H9 (cell line): ENCODE results near the gene ARHGAP26. TPM values are rescaled to one million over a fixed set of nuclear protein-coding genes. Genes with fewer than 3 reads are reported as not detected.

Source experiments
- DNase-seq: peaks from one replicate; pipeline ENCODE4 v3.0.0-alpha.2; 2017
- H2AFZ ChIP-seq: one replicate; pipeline ENCODE4 v1.6.1; 2013; ENCODE audit warnings: mild to moderate bottlenecking, low read length, control low read depth, moderate library complexity
- H2AK5ac ChIP-seq: 2 replicates; pipeline ENCODE4 v1.6.1; 2013; ENCODE audit warnings: low read length, control low read depth, mixed read lengths; ENCODE audit not compliant: insufficient read length
- H2BK120ac ChIP-seq: one replicate; pipeline ENCODE4 v1.6.1; 2013; ENCODE audit warnings: low read depth, mild to moderate bottlenecking, low read length, control low read depth, inconsistent platforms; ENCODE audit not compliant: poor library complexity, severe bottlenecking
- H2BK12ac ChIP-seq: 2 replicates; pipeline ENCODE4 v1.6.1; 2013; ENCODE audit warnings: low read length, control low read depth, mixed read lengths, low read depth; ENCODE audit not compliant: insufficient read length
- H2BK15ac ChIP-seq: 2 replicates; pipeline ENCODE4 v1.6.1; 2013; ENCODE audit warnings: low read depth, low read length, control low read depth
- H2BK20ac ChIP-seq: one replicate; pipeline ENCODE4 v1.6.1; 2013; ENCODE audit warnings: low read depth, mild to moderate bottlenecking, low read length, control low read depth, inconsistent platforms; ENCODE audit not compliant: poor library complexity, severe bottlenecking
- H2BK5ac ChIP-seq: 2 replicates; pipeline ENCODE4 v1.6.1; 2013; ENCODE audit warnings: low read length, control low read depth, mixed read lengths; ENCODE audit not compliant: insufficient read length
- H3K14ac ChIP-seq: 2 replicates; pipeline ENCODE4 v1.6.1; 2013; ENCODE audit warnings: low read length, control low read depth; ENCODE audit not compliant: insufficient read depth
- H3K18ac ChIP-seq: 2 replicates; pipeline ENCODE4 v1.6.1; 2013; ENCODE audit warnings: low read depth, mild to moderate bottlenecking, mixed read lengths, low read length, control low read depth; ENCODE audit not compliant: insufficient read length
- H3K23ac ChIP-seq: 2 replicates; pipeline ENCODE4 v1.6.1; 2013; ENCODE audit warnings: low read length, control low read depth, mixed read lengths, low read depth; ENCODE audit not compliant: insufficient read length
- H3K23me2 ChIP-seq: 2 replicates; pipeline ENCODE4 v1.6.1; 2013; ENCODE audit warnings: low read depth, mild to moderate bottlenecking, mixed read lengths, low read length, control low read depth; ENCODE audit not compliant: insufficient read length, poor library complexity, severe bottlenecking
- H3K27ac ChIP-seq: 2 replicates; pipeline ENCODE4 v1.5.1; 2013; ENCODE audit warnings: low read length, control low read depth, mixed read lengths, low read depth; ENCODE audit not compliant: insufficient read length
- H3K27me3 ChIP-seq: 2 replicates; pipeline ENCODE4 v1.6.1; 2013; ENCODE audit warnings: low read length, control low read depth, inconsistent platforms; ENCODE audit not compliant: insufficient read depth
- H3K4ac ChIP-seq: 2 replicates; pipeline ENCODE4 v1.6.1; 2013; ENCODE audit warnings: low read depth, mild to moderate bottlenecking, control low read depth, inconsistent platforms, low read length, moderate library complexity
- H3K4me1 ChIP-seq: 2 replicates; pipeline ENCODE4 v1.6.1; 2013; ENCODE audit warnings: low read length, control low read depth, inconsistent platforms; ENCODE audit not compliant: insufficient read depth
- H3K4me2 ChIP-seq: 2 replicates; pipeline ENCODE4 v1.6.1; 2013; ENCODE audit warnings: low read length, control low read depth, mixed read lengths; ENCODE audit not compliant: insufficient read length, insufficient read depth
- H3K56ac ChIP-seq: 2 replicates; pipeline ENCODE4 v1.6.1; 2013; ENCODE audit warnings: low read depth, mild to moderate bottlenecking, mixed read lengths, low read length, control low read depth; ENCODE audit not compliant: insufficient read length
- H3K79me1 ChIP-seq: 2 replicates; pipeline ENCODE4 v1.6.1; 2013; ENCODE audit warnings: low read depth, mild to moderate bottlenecking, moderate library complexity, low read length, control low read depth, inconsistent platforms; ENCODE audit not compliant: insufficient read depth, poor library complexity, severe bottlenecking
- H3K79me2 ChIP-seq: 2 replicates; pipeline ENCODE4 v1.6.1; 2013; ENCODE audit warnings: low read length, control low read depth, inconsistent platforms; ENCODE audit not compliant: insufficient read depth
- H3K9ac ChIP-seq: 2 replicates; pipeline ENCODE4 v1.6.1; 2013; ENCODE audit warnings: low read length, control low read depth, mixed read lengths; ENCODE audit not compliant: insufficient read length; ENCODE audit errors: extremely low read depth
- H3K9me3 ChIP-seq: one replicate; pipeline ENCODE4 v1.6.1; 2013; ENCODE audit warnings: low read depth, low read length, inconsistent platforms; ENCODE audit not compliant: control insufficient read depth
- H3T11ph ChIP-seq: one replicate; pipeline ENCODE4 v1.6.1; 2013; ENCODE audit warnings: mild to moderate bottlenecking, low read length, control low read depth, inconsistent platforms
- H4K20me1 ChIP-seq: one replicate; pipeline ENCODE4 v1.6.1; 2013; ENCODE audit not compliant: control insufficient read depth, insufficient read length, insufficient read depth
- H4K5ac ChIP-seq: 2 replicates; pipeline ENCODE4 v1.6.1; 2013; ENCODE audit warnings: low read depth, mild to moderate bottlenecking, mixed read lengths, low read length, control low read depth; ENCODE audit not compliant: insufficient read length
- H4K8ac ChIP-seq: replicated peaks from 2 replicates; pipeline ENCODE4 v1.6.1; 2013; ENCODE audit warnings: low read length, control low read depth, mixed read lengths, low read depth; ENCODE audit not compliant: insufficient read length
- H4K91ac ChIP-seq: 2 replicates; pipeline ENCODE4 v1.6.1; 2013; ENCODE audit warnings: low read depth, mild to moderate bottlenecking, moderate library complexity, mixed read lengths, low read length, control low read depth; ENCODE audit not compliant: insufficient read length
- H3K27ac Mint-ChIP-seq, 3 experiments: 2 replicates in 2 of 3; 3 replicates in 1 of 3; pipeline ENCODE4 v1.8.0; 2020 to 2021; ENCODE audit warnings: mixed read lengths in 3 of 3, mild to moderate bottlenecking in 1 of 3, moderate library complexity in 1 of 3
- H3K27me3 Mint-ChIP-seq: 2 replicates; pipeline ENCODE4 v1.8.0; 2021; ENCODE audit warnings: low read depth, mild to moderate bottlenecking, moderate library complexity, mixed read lengths
- H3K36me3 Mint-ChIP-seq, 3 experiments: 2 replicates in 2 of 3; 3 replicates in 1 of 3; pipeline ENCODE4 v1.8.0; 2020 to 2021; ENCODE audit warnings: low read depth in 3 of 3, mixed read lengths in 3 of 3; ENCODE audit not compliant: insufficient read depth in 1 of 3
- H3K4me1 Mint-ChIP-seq, 2 experiments: 2 replicates each; pipeline ENCODE4 v1.8.0; 2020; ENCODE audit warnings: mixed read lengths in 2 of 2
- H3K4me3 Mint-ChIP-seq, 2 experiments: 2 replicates in 1 of 2; 3 replicates in 1 of 2; pipeline ENCODE4 v1.8.0; 2020 to 2021; ENCODE audit warnings: mild to moderate bottlenecking in 2 of 2, mixed read lengths in 2 of 2, moderate library complexity in 1 of 2
- H3K9me3 Mint-ChIP-seq, 2 experiments: 2 replicates in 1 of 2; 3 replicates in 1 of 2; pipeline ENCODE4 v1.8.0; 2020; ENCODE audit warnings: mild to moderate bottlenecking in 2 of 2, mixed read lengths in 2 of 2, moderate library complexity in 1 of 2
- WGBS: extraction: QIAGEN DNeasy Blood & Tissue Kit; methylation state at CpG from one replicate; pipeline ENCODE4 v1.1.7; 2013; ENCODE audit warnings: missing lambda C conversion rate, low lambda C conversion rate, mixed read lengths; ENCODE audit not compliant: insufficient read length; ENCODE audit errors: extremely low coverage; 5-methylcytosine and 5-hydroxymethylcytosine counted together
- total RNA-seq: library from RNA; stranded (reverse); gene quantifications from 2 replicates; pipeline ENCODE4 v1.2.1, GENCODE V29; 2021
- TF ChIP-seq, protein P1 (sequence below): fragments of 200-600 bp; sonication (generic); conservative IDR thresholded peaks from 3 replicates; pipeline ENCODE4 v1.8.0; 2021; ENCODE audit warnings: antibody characterized with exemption, mild to moderate bottlenecking

Gene ARHGAP26
- total RNA-seq, 1 experiment from 2014 or later: 13.8 TPM

DNA sequence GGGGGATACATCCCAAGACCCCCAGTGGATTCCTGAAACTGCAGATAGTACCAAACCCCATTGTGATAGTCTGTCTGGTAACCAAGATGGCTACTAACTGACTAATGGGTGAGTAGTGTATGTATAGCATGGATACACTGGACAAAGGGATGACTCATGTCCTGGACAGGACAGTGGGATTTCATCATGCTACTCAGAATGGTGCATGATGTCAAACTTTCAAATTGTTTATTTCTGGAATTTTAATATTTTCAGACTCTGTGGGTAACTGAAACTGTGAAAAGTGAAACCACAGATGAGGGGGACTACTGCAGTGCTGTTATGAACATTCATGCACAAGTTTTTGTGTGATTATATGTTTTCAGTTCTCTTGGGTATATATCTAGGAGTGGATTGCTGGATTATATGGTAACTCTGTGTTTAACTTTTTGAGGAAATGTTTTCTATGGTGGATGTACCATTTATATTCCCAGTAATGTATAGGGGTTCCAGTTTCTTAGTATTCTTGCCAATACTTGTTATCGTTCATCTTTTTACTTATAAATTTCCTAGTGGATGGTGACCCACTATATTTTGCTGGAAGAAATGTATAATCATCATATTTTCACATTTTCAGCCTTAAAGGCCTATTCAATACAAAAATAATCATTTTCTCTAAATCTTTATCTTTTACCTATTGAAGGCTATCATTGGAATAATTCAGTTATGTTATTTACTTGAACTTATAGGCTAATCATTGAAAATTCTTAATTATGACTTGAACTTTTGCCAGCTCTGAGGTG lies 492.4 kb downstream of the ARHGAP26 start:
- no peak overlapping the region for H2BK15ac ChIP-seq

More for the DNA sequence above, 492.4 kb downstream of the ARHGAP26 start:
- Mint-ChIP-seq H3K27ac (no peak overlapping the region), H3K9me3 (peaks cover 14 to 16% of the 10 kb centered on the region in 2 experiments), H3K4me1 (peaks cover 0 to 3% of the 10 kb centered on the region in 2 experiments; a peak in 1 of 4 replicates), H3K4me3 (no peak overlapping the region), H3K27me3 (no peaks in the 10 kb centered on the region; the same call in 1 of the 2 replicates), H3K36me3 (peaks cover 0 to 12% (median 11%) of the 10 kb centered on the region in 3 experiments)
- no peaks in the 10 kb centered on the region for H4K20me1 ChIP-seq
- no peak overlapping the region for H2AFZ ChIP-seq
- no peaks in the 10 kb centered on the region for H3K79me1 ChIP-seq
- WGBS: no CpG with 5 or more reads among the region's 1 CpG
- no peak overlapping the region for H4K8ac ChIP-seq
- H4K91ac ChIP-seq: no peak overlapping the region
- H3K4ac ChIP-seq: no peak overlapping the region
- no peak overlapping the region for H2AK5ac ChIP-seq
- no peak for DNase-seq
- H3K18ac ChIP-seq: no peak overlapping the region
- no peaks in the 10 kb centered on the region for H3K9me3 ChIP-seq
- no peak overlapping the region for H3T11ph ChIP-seq
- H2BK5ac ChIP-seq: no peak overlapping the region
- no peaks in the 10 kb centered on the region for H3K23me2 ChIP-seq
- H3K23ac ChIP-seq: no peak overlapping the region
- no peak overlapping the region for H3K27ac ChIP-seq
- H3K9ac ChIP-seq: no peak overlapping the region
- H3K27me3 ChIP-seq: no peaks in the 10 kb centered on the region
- H2BK20ac ChIP-seq: no peak overlapping the region
- H2BK12ac ChIP-seq: no peak overlapping the region
- no peak overlapping the region for H3K56ac ChIP-seq
- H3K14ac ChIP-seq: no peak overlapping the region
- H2BK120ac ChIP-seq: no peak overlapping the region
- H4K5ac ChIP-seq: no peak overlapping the region
- TF ChIP-seq, protein P1, sequence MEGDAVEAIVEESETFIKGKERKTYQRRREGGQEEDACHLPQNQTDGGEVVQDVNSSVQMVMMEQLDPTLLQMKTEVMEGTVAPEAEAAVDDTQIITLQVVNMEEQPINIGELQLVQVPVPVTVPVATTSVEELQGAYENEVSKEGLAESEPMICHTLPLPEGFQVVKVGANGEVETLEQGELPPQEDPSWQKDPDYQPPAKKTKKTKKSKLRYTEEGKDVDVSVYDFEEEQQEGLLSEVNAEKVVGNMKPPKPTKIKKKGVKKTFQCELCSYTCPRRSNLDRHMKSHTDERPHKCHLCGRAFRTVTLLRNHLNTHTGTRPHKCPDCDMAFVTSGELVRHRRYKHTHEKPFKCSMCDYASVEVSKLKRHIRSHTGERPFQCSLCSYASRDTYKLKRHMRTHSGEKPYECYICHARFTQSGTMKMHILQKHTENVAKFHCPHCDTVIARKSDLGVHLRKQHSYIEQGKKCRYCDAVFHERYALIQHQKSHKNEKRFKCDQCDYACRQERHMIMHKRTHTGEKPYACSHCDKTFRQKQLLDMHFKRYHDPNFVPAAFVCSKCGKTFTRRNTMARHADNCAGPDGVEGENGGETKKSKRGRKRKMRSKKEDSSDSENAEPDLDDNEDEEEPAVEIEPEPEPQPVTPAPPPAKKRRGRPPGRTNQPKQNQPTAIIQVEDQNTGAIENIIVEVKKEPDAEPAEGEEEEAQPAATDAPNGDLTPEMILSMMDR: no peak
- no peaks in the 10 kb centered on the region; the same call in 1 of the 2 replicates for H3K4me1 ChIP-seq
- no peak overlapping the region for H3K4me2 ChIP-seq
- no peaks in the 10 kb centered on the region for H3K79me2 ChIP-seq
